Measurements from ENCODE around the gene LAMTOR2.

The LAMTOR2 gene

DNA sequence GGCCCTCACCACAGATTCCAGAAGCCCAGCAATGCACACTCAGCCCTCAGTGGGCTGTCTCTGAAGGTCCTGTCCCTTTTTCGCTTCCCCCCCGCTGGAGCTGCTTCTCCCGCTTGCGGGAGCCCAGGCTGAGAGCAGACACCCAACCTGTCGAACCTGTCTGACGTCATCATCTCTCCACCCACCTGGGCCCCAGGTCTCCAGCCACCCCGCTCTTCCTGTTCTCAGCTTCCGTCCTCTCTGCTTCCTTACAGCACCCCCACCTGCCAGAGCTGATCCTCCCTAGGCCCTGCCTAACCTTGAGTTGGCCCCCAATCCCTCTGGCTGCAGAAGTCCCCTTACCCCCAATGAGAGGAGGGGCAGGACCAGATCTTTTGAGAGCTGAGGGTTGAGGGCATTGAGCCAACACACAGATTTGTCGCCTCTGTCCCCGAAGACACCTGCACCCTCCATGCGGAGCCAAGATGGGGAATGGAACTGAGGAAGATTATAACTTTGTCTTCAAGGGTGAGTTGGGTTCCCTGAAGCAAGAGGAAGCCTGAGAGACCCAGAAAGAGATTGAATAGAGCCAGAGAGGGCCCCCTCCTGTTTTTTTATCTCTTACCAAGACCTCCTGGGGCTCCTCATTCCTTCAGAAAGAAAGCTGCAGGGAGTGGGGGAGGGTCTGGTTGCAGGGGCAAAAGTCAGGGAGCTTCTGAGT is 6.5 kb downstream of the LAMTOR2 start, which contains the start of gene RAB25:
TSS of gene RAB25 (plus strand) at position 224 of the 700 bp plus-strand sequence. CDS start at position 465, 241 bp downstream.
- no peak within 1 kb of the TSS for H3K4me3 ChIP-seq (ENCODE audit: low read depth in 1 of 2, low read length in 1 of 2)
- TF ChIP-seq, protein P1, sequence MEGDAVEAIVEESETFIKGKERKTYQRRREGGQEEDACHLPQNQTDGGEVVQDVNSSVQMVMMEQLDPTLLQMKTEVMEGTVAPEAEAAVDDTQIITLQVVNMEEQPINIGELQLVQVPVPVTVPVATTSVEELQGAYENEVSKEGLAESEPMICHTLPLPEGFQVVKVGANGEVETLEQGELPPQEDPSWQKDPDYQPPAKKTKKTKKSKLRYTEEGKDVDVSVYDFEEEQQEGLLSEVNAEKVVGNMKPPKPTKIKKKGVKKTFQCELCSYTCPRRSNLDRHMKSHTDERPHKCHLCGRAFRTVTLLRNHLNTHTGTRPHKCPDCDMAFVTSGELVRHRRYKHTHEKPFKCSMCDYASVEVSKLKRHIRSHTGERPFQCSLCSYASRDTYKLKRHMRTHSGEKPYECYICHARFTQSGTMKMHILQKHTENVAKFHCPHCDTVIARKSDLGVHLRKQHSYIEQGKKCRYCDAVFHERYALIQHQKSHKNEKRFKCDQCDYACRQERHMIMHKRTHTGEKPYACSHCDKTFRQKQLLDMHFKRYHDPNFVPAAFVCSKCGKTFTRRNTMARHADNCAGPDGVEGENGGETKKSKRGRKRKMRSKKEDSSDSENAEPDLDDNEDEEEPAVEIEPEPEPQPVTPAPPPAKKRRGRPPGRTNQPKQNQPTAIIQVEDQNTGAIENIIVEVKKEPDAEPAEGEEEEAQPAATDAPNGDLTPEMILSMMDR (IDR thresholded peaks at IDR 0.05) = no peak
- no peaks in the 10 kb centered on the region for H3K27me3 ChIP-seq
- H3K9me3 ChIP-seq = no peaks in the 10 kb centered on the region
- H3K27ac ChIP-seq = no peak within 1 kb of the TSS
- peaks cover 15% of the 10 kb centered on the region for H3K36me3 ChIP-seq
- peaks cover 9 to 10% of the 10 kb centered on the region in 2 experiments for H3K4me1 ChIP-seq (ENCODE audit: control insufficient read depth in 1 of 2, insufficient read depth in 1 of 2, low read depth in 1 of 2, low read length in 1 of 2)

DNA sequence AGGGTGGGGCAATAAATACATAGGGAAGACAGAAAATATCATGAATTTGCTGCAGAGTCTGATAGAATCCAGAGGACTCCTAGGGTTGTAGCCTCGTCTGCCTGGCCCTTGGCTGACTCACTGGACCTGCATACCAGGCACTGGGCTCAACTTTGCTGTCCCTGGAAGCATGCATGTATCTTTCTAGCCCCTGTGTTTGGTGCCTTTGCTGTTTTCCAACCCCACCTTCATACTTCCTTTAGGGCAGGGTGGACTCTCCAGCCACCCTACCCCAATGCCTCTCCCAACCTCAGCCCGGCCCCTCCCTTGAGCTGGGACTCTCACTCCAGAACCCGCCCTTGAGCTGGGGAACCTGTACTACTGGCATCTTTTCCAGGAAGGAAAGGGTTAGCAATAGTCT is 7.6 kb downstream of the LAMTOR2 start:
- Histone ChIP-seq H3K4me1 (ENCODE audit: control insufficient read depth in 1 of 2, insufficient read depth in 1 of 2, low read depth in 1 of 2, low read length in 1 of 2) (peaks cover 5 to 7% of the 10 kb centered on the region in 2 experiments), H3K9me3 (no peaks in the 10 kb centered on the region), H3K36me3 (peaks cover 15% of the 10 kb centered on the region), H3K27ac (no peak overlapping the region), H3K27me3 (no peaks in the 10 kb centered on the region), H3K4me3 (ENCODE audit: low read depth in 1 of 2, low read length in 1 of 2) (no peak overlapping the region)
- TF ChIP-seq, protein P1 (IDR thresholded peaks at IDR 0.05) = no peak

DNA sequence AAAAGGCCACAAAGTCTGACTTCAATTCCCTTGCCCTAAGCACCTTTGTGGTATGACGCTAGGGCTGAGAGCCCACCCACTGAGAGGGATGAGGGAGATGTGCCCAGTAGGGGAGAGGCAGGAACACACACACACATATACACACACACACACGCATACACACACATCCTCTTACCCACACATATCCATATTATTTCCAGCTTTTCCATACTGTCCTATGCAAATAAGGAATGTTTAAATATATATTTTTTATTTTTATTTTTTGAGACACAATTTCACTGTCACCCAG is 9.4 kb downstream of the LAMTOR2 start:
- H3K27ac ChIP-seq = no peak overlapping the region
- no peaks in the 10 kb centered on the region for H3K9me3 ChIP-seq
- peaks cover 5 to 7% of the 10 kb centered on the region in 2 experiments for H3K4me1 ChIP-seq (ENCODE audit: control insufficient read depth in 1 of 2, insufficient read depth in 1 of 2, low read depth in 1 of 2, low read length in 1 of 2)
- H3K4me3 ChIP-seq (ENCODE audit: low read depth in 1 of 2, low read length in 1 of 2) = no peak overlapping the region
- TF ChIP-seq, protein P1 (IDR thresholded peaks at IDR 0.05) = no peak
- no peaks in the 10 kb centered on the region for H3K36me3 ChIP-seq
- H3K27me3 ChIP-seq = no peaks in the 10 kb centered on the region

DNA sequence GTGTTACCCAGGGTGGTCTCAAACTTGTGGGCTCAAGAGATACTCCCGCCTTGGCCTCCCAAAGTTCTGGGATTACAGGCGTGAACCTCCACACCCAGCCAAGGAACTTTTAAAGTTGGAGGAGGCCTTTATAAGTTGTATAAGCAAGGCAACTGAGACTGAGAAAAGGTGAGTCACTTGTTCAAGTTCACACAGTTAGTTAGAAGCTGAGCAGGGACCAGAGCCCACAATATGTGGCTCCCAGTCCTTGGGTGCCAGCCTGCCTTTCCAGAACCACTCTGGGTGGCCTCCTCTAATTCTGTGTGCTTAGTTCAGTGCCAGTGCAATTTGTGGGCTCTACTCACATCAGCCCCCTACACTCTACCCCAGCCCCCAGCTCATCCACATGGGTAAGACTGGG is 10.0 kb downstream of the LAMTOR2 start:
- Histone ChIP-seq H3K9me3 (no peaks in the 10 kb centered on the region), H3K36me3 (no peaks in the 10 kb centered on the region), H3K4me1 (ENCODE audit: control insufficient read depth in 1 of 2, insufficient read depth in 1 of 2, low read depth in 1 of 2, low read length in 1 of 2) (peaks cover 5 to 10% of the 10 kb centered on the region in 2 experiments), H3K4me3 (ENCODE audit: low read depth in 1 of 2, low read length in 1 of 2) (no peak overlapping the region), H3K27me3 (no peaks in the 10 kb centered on the region), H3K27ac (no peak overlapping the region)
- TF ChIP-seq, protein P1 (IDR thresholded peaks at IDR 0.05) = no peak

DNA sequence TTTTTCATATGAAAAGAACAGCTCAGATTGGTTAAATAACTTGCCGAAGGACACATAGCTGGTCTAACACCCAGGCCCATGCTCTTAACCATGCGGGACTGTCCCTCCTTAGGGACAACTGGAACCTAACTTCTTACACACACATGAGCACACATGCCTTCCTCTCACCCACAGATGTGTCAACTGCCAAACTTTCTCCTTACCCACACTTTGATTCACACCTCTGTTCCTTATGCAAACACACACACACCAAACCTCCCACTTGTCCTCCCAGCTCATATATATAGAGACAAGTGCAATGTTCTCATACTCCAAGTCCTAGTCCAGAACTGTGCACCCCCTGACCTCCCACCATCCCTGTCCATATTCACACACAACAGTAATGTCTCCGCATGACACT is 10.6 kb downstream of the LAMTOR2 start:
- TF ChIP-seq, protein P1 (IDR thresholded peaks at IDR 0.05) = no peak
- no peaks in the 10 kb centered on the region for H3K27me3 ChIP-seq
- no peaks in the 10 kb centered on the region for H3K36me3 ChIP-seq
- H3K4me3 ChIP-seq (ENCODE audit: low read depth in 1 of 2, low read length in 1 of 2) = no peak overlapping the region
- no peaks in the 10 kb centered on the region for H3K9me3 ChIP-seq
- peaks cover 5 to 13% of the 10 kb centered on the region in 2 experiments for H3K4me1 ChIP-seq (ENCODE audit: control insufficient read depth in 1 of 2, insufficient read depth in 1 of 2, low read depth in 1 of 2, low read length in 1 of 2)
- no peak overlapping the region for H3K27ac ChIP-seq

Measured in neutrophil (primary cell).